Osteocyte (in vitro differentiated cells): Measurements from ENCODE around the gene HRCT1. TPM values are rescaled to one million over a fixed set of nuclear protein-coding genes. Genes with fewer than 3 reads are reported as not detected.
"Not testable (repeated sequence)": the region's sequence is repeated elsewhere in the genome, so short reads cannot be mapped to it uniquely, and the experiment has no call there.

Experiments used
- DNase-seq: peaks from one replicate; pipeline ENCODE4 v3.0.0; 2021; ENCODE audit warnings: mixed read lengths; ENCODE audit not compliant: unreplicated experiment; ENCODE audit errors: extremely low spot score
- H3K27ac Mint-ChIP-seq: one replicate; pipeline ENCODE4 v1.8.0; 2021; ENCODE audit warnings: mild to moderate bottlenecking, mixed read lengths; ENCODE audit not compliant: unreplicated experiment
- H3K27me3 Mint-ChIP-seq: one replicate; pipeline ENCODE4 v1.8.0; 2021; ENCODE audit warnings: mixed read lengths; ENCODE audit not compliant: unreplicated experiment
- H3K36me3 Mint-ChIP-seq: one replicate; pipeline ENCODE4 v1.8.0; 2021; ENCODE audit warnings: mixed read lengths; ENCODE audit not compliant: unreplicated experiment
- H3K4me1 Mint-ChIP-seq: one replicate; pipeline ENCODE4 v1.8.0; 2021; ENCODE audit warnings: mixed read lengths; ENCODE audit not compliant: unreplicated experiment
- H3K4me3 Mint-ChIP-seq: one replicate; pipeline ENCODE4 v1.8.0; 2021; ENCODE audit warnings: mild to moderate bottlenecking, moderate library complexity, mixed read lengths; ENCODE audit not compliant: unreplicated experiment
- H3K9me3 Mint-ChIP-seq: one replicate; pipeline ENCODE4 v1.8.0; 2021; ENCODE audit warnings: mixed read lengths; ENCODE audit not compliant: unreplicated experiment
- CTCF ChIP-seq: fragments of 200-600 bp; sonication (generic); IDR thresholded peaks from 2 replicates; pipeline ENCODE4 v1.5.0; 2021; ENCODE audit warnings: antibody characterized with exemption, mild to moderate bottlenecking, moderate library complexity
- total RNA-seq: library from RNA; stranded (reverse); gene quantifications from 2 replicates; pipeline ENCODE4 v1.2.1, GENCODE V29; 2021

Gene HRCT1
- total RNA-seq, 1 donor from 2014 or later: 3.7 TPM

- H3K27me3 Mint-ChIP-seq: no peaks in the 10 kb centered on the region
- peak overlapping the region; percentile 92 for H3K27ac Mint-ChIP-seq
- DNase-seq: no peak
- H3K9me3 Mint-ChIP-seq: no peaks in the 10 kb centered on the region
- H3K4me1 Mint-ChIP-seq: peaks cover 59% of the 10 kb centered on the region
- no peaks in the 10 kb centered on the region for H3K36me3 Mint-ChIP-seq
- peak; percentile 68 for TF ChIP-seq CTCF
- H3K4me3 Mint-ChIP-seq: peak overlapping the region; percentile 31
Observed at GRCh38 chr9:35910613-35911359, 4.8 kb downstream of the HRCT1 start.

GRCh38 chr9:35911690-35912089, 5.7 kb downstream of the HRCT1 start:
- Mint-ChIP-seq H3K27ac (peak overlapping the region; percentile 50), H3K27me3 (no peaks in the 10 kb centered on the region), H3K36me3 (no peaks in the 10 kb centered on the region), H3K4me3 (no peak overlapping the region), H3K4me1 (peaks cover 50% of the 10 kb centered on the region), H3K9me3 (no peaks in the 10 kb centered on the region)
- no peak for DNase-seq
- TF ChIP-seq CTCF: no peak

- Mint-ChIP-seq H3K27ac (no peak overlapping the region), H3K9me3 (no peaks in the 10 kb centered on the region), H3K4me3 (no peak overlapping the region), H3K4me1 (peaks cover 41% of the 10 kb centered on the region), H3K27me3 (no peaks in the 10 kb centered on the region), H3K36me3 (no peaks in the 10 kb centered on the region)
- no peak for TF ChIP-seq CTCF
- DNase-seq: no peak
Observed at GRCh38 chr9:35912791-35913400, 6.9 kb downstream of the HRCT1 start.

- DNase-seq, H3K4me3 Mint-ChIP-seq, H3K9me3 Mint-ChIP-seq, H3K27ac Mint-ChIP-seq, H3K27me3 Mint-ChIP-seq, H3K36me3 Mint-ChIP-seq: not testable (repeated sequence)
- peaks cover 38% of the 10 kb centered on the region for H3K4me1 Mint-ChIP-seq
Observed at GRCh38 chr9:35913429-35913828, 7.4 kb downstream of the HRCT1 start.

GRCh38 chr9:35914301-35914807, 8.4 kb downstream of the HRCT1 start:
- H3K9me3 Mint-ChIP-seq: no peaks in the 10 kb centered on the region
- H3K27ac Mint-ChIP-seq: no peak overlapping the region
- H3K4me3 Mint-ChIP-seq: no peak overlapping the region
- no peaks in the 10 kb centered on the region for H3K27me3 Mint-ChIP-seq
- H3K4me1 Mint-ChIP-seq: peaks cover 35% of the 10 kb centered on the region
- H3K36me3 Mint-ChIP-seq: no peaks in the 10 kb centered on the region
- no peak for DNase-seq
- TF ChIP-seq CTCF: no peak
